Measurements from ENCODE around the gene AVPR1B.
A peak's percentile ranks its signal among the peaks of the same experiment; 100 is the strongest.

DNA sequence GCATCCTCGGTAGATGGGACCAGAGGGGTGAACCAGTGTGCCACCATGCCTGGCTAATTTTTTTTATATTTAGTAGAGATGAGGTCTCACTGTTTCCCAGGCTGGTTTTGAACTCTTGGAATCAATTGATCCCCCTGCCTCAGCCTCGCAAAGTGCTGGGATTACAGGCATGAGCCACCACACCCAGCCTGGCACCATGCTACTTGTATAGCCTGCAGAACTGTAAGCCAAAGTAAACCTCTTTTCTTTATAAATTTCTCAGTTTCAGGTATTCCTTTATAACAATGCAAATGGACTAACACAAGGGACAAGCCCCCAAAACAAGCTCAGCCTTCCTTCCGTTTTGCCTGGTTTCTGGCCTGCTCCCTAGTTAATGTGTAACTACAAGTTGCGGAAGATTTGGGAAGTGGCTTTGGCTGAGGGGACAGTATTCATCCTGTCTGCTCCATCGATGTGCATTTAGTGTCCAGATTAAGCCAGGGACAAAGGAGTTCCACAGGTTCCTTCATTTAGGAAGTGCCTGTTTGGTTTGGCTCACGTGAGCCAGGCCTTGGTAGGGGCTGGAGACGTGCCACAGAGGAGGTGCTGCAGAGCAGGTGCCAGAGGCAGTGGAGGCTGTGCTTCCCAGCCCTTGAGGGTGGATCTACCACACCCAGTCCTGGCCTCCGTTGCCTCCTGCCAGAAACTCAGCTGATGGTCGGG lies 4.4 kb downstream of the AVPR1B start:
- TF ChIP-seq CTCF (IDR thresholded peaks at IDR 0.05) = no peak
- no peak for TF ChIP-seq POLR2A (IDR thresholded peaks at IDR 0.05)
- peak in 1 of 3 donors; percentile 56 for TF ChIP-seq POLR2AphosphoS5 (IDR thresholded peaks at IDR 0.05)

All from stomach (tissue), 4 donors.